22Rv1 (cell line): ENCODE data around the gene F10.

Experiments used
- H3K27ac ChIP-seq: fragments of 450-650 bp; 2 replicates; pipeline ENCODE4 v1.5.1; 2017
- ZFX ChIP-seq: fragments of 450-650 bp; IDR thresholded peaks from 2 replicates; pipeline ENCODE4 v1.6.1; 2017; ENCODE audit warnings: antibody characterized with exemption, borderline replicate concordance
- TF ChIP-seq, protein P1 (sequence below): fragments of 450-650 bp; IDR thresholded peaks from 2 replicates; pipeline ENCODE4 v1.5.1; 2017; ENCODE audit warnings: mild to moderate bottlenecking

F10 gene

DNA sequence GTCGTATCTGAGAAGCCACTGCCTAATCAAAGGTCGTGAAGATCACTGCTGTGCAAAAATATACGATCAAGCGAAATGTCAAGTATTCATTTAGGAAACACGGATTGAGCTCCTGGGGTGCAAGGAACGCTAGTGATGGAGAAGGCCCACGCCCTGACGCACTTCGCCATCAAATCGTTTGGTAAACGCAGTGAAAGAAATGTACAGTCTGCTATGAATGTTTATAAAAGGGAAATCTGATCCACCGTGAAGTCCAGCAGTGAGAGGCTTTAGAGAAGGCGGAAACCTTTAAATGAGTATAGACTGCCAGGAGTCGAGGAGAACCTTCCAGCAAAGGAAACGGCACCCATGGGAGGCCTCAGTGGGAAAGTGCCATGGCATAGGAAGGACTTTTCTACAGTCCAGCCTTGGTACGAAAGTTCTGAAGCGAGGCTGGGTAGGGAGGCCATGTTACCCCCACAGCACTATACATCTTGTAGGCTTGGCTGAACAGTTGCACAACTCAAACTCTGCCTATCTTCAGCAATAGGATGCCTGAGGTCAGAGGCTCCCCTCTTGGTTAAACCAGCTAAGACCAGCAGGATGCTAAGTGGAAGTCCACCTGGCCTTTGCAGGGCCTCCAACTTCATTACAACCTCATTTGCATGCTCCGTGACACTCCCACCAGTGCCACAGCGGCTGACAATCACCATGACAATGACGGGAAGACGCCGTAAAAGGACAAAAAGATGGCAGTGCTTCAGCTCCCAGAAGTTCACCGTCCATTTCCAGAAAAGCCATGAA is 65.5 kb downstream of the F10 start:
- TF ChIP-seq, protein P1, sequence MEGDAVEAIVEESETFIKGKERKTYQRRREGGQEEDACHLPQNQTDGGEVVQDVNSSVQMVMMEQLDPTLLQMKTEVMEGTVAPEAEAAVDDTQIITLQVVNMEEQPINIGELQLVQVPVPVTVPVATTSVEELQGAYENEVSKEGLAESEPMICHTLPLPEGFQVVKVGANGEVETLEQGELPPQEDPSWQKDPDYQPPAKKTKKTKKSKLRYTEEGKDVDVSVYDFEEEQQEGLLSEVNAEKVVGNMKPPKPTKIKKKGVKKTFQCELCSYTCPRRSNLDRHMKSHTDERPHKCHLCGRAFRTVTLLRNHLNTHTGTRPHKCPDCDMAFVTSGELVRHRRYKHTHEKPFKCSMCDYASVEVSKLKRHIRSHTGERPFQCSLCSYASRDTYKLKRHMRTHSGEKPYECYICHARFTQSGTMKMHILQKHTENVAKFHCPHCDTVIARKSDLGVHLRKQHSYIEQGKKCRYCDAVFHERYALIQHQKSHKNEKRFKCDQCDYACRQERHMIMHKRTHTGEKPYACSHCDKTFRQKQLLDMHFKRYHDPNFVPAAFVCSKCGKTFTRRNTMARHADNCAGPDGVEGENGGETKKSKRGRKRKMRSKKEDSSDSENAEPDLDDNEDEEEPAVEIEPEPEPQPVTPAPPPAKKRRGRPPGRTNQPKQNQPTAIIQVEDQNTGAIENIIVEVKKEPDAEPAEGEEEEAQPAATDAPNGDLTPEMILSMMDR = no peak
- TF ChIP-seq ZFX = no peak
- H3K27ac ChIP-seq = 0 out of 2 replicates have a peak overlapping the region, but pooled peaks have one; percentile 18

GRCh38 chr13:113190181-113190580 is 67.6 kb downstream of the F10 start:
- no peak overlapping the region for H3K27ac ChIP-seq
- TF ChIP-seq ZFX = no peak
- TF ChIP-seq, protein P1 = no peak

GRCh38 chr13:113192279-113192678 is 69.7 kb downstream of the F10 start:
- no peak overlapping the region for H3K27ac ChIP-seq
- no peak for TF ChIP-seq ZFX
- TF ChIP-seq, protein P1 = no peak

- H3K27ac ChIP-seq = no peak overlapping the region
- TF ChIP-seq, protein P1 = no peak
- TF ChIP-seq ZFX = no peak
Measured at GRCh38 chr13:113192902-113193301, 70.3 kb downstream of the F10 start.

DNA sequence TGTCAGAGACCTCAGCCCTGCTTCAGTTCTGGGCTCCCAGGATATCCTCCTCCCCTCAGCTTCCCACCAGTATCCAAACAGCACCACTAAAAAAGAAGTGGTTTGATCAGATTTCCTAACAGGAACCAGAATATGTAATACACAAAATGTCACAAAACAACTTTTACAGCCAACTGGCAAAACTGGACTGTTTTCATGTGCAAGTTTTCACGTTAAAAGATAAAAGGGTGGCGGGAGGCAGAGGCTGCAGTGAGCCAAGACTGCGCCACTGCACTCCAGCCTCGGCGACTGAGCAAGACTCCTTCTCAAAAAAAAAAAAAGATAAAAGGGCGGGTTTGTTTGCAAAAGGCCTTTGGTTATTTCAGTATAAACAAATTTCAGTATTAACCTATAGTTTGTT is 72.8 kb downstream of the F10 start:
- no peak overlapping the region for H3K27ac ChIP-seq
- no peak for TF ChIP-seq ZFX
- TF ChIP-seq, protein P1 = no peak

DNA sequence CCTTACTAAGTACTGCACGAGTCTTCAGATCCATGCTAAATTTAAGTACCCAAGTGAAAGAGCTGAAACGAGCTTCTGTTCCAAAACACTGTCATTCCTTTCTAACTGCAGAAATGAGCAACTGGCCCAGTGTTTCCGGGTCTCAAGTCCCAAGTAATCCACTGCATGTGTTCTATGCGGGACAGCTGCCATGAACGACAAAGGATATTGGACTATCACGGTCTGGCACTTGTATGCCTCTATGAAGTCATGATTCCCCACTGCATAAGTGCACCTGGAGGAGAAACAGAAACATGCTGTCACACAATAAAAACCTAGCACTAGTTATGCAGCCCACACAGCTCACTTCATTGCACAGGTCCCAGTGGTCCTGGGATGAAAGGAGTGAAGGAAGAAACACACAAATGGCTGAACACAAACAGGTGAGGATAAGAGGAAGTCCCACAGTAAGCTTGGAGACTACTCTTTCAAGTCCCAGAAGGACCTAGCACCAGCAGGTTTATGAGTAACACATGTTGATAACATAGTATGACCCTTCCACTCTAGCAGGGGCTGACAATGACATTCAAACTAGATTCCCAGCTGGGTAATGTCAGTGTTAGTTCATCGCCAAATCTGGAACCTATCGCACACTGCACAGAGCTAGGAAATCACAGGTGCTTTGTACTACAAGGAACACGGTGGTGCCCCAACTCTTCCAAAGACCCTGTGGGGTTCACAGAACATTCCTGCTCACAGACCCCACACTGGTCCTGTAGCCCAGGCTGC is 74.6 kb downstream of the F10 start:
- no peak for TF ChIP-seq ZFX
- TF ChIP-seq, protein P1 = no peak

More for the DNA sequence above, 74.6 kb downstream of the F10 start:
- H3K27ac ChIP-seq = no peak overlapping the region
